Tibial nerve (tissue), 4 donors: Measurements from ENCODE around the gene MEX3D. TPM values are rescaled to one million over a fixed set of nuclear protein-coding genes. Genes with fewer than 3 reads are reported as not detected.
A peak's percentile ranks its signal among the peaks of the same experiment; 100 is the strongest.

Experiments used
- DNase-seq, 2 donors: peaks; one replicate each; pipeline ENCODE4 v3.0.0-alpha.2; 2019; ENCODE audit warnings: low spot score in 2 of 2
- H3K27ac ChIP-seq, 4 donors: fragments of 200-600 bp; sonication (generic) in 3 of 4; one replicate each; pipeline ENCODE4 v1.5.1; 2017 to 2019; ENCODE audit warnings: mild to moderate bottlenecking in 1 of 4
- H3K27me3 ChIP-seq, 2 donors: fragments of 200-600 bp; sonication (generic) in 1 of 2; one replicate each; pipeline versions ENCODE4 v1.5.1 to v1.6.0; 2017 to 2019
- H3K36me3 ChIP-seq, 3 donors: fragments of 200-600 bp; sonication (generic); one replicate each; pipeline ENCODE4 v1.5.1; 2018 to 2019
- H3K4me1 ChIP-seq, 4 donors: fragments of 200-600 bp; sonication (generic) in 3 of 4; one replicate each; pipeline ENCODE4 v1.5.1; 2017 to 2019
- H3K4me3 ChIP-seq, 4 donors: fragments of 200-600 bp; sonication (generic) in 3 of 4; one replicate each; pipeline ENCODE4 v1.5.1; 2017 to 2019; ENCODE audit warnings: mild to moderate bottlenecking in 1 of 4, moderate library complexity in 1 of 4
- H3K9me3 ChIP-seq, 4 donors: fragments of 200-600 bp; sonication (generic) in 3 of 4; one replicate each; pipeline ENCODE4 v1.5.1; 2017 to 2019
- EP300 ChIP-seq, 2 donors: sonication (generic); formaldehyde crosslinking; IDR thresholded peaks; one replicate each; pipeline ENCODE4 v1.6.1; 2017; ENCODE audit warnings: antibody characterized with exemption in 2 of 2, mild to moderate bottlenecking in 1 of 2
- POLR2A ChIP-seq, 2 donors: fragments of 450-650 bp; IDR thresholded peaks; one replicate each; pipeline ENCODE4 v1.6.1; 2017; ENCODE audit warnings: antibody characterized with exemption in 2 of 2, mild to moderate bottlenecking in 2 of 2, moderate library complexity in 2 of 2
- WGBS, 2 donors: methylation state at CpG; one replicate each; pipeline ENCODE4 v1.1.5; 2018; 5-methylcytosine and 5-hydroxymethylcytosine counted together
- total RNA-seq, 4 donors: library from RNA; depleted of rRNA; stranded (reverse); fragments of >200 nt; gene quantifications; one replicate each; pipeline ENCODE4 v1.1.0, GENCODE V29; 2016
- TF ChIP-seq, protein P1 (sequence below), 5 experiments: fragments of 200-600 bp in 3 of 5; fragments of 450-650 bp in 2 of 5; sonication (generic) in 3 of 5; IDR thresholded peaks; one replicate each; pipeline ENCODE4 v1.5.1; 2016 to 2019; ENCODE audit warnings: antibody characterized with exemption in 5 of 5, mild to moderate bottlenecking in 3 of 5, moderate library complexity in 2 of 5

Gene MEX3D
- total RNA-seq, 4 donors from 2014 or later: 19.4 to 32.7 (median 27.4) TPM

DNA sequence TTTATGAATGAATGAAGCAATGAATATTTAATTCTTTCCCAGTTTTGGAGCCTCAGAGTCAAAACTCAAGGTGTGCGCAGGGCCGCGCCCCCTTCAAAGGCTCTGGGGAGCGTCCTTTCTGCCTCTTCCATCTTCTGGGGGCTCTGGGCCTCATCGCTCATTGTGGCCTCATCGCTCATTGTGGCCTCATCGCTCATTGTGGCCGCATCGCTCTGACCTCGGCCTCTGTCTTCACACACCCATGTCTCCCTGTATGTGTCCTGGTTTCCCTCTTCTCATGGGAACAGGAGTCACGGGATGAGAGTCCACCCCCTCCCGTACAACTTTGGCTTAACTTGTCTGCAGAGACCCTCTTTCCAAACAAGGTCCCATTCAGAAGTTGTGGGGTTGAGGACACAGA is 3.2 kb upstream of the MEX3D start:
- peaks cover 0 to 11% (median 9%) of the 10 kb centered on the region in 4 donors for H3K4me1 ChIP-seq
- no peak for TF ChIP-seq EP300 (IDR thresholded peaks at IDR 0.05)
- TF ChIP-seq POLR2A (IDR thresholded peaks at IDR 0.05): no peak
- H3K4me3 ChIP-seq: no peak overlapping the region
- H3K27ac ChIP-seq: no peak overlapping the region
- H3K36me3 ChIP-seq: peaks cover 0 to 4% (median 0%) of the 10 kb centered on the region in 3 donors
- 77 to 80% methylated on average over 12 of the region's 12 CpGs for WGBS, 2 donors
- H3K9me3 ChIP-seq: no peaks in the 10 kb centered on the region
- DNase-seq: no peak
- no peaks in the 10 kb centered on the region for H3K27me3 ChIP-seq

DNA sequence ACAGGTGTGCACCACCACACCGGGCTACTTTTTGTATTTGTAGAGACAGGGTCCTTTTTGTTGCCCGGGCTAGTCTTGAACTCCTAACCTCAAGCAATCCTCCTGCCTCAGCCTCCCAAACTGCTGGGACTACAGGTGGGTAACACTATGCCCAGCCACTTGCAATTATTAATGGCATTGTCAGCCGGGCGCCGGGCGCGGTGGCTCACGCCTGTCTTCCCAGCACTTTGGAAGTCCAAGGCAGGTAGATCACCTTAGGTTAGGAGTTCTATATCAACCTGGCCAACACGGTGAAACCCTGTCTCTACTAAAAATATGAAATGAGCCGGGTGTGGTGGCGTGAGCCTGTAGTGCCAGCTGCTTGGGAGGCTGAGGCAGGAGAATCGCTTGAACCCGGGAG is 2.7 kb upstream of the MEX3D start:
- DNase-seq: no peak
- TF ChIP-seq EP300 (IDR thresholded peaks at IDR 0.05) (no peak), POLR2A (IDR thresholded peaks at IDR 0.05) (no peak)
- TF ChIP-seq, protein P1, sequence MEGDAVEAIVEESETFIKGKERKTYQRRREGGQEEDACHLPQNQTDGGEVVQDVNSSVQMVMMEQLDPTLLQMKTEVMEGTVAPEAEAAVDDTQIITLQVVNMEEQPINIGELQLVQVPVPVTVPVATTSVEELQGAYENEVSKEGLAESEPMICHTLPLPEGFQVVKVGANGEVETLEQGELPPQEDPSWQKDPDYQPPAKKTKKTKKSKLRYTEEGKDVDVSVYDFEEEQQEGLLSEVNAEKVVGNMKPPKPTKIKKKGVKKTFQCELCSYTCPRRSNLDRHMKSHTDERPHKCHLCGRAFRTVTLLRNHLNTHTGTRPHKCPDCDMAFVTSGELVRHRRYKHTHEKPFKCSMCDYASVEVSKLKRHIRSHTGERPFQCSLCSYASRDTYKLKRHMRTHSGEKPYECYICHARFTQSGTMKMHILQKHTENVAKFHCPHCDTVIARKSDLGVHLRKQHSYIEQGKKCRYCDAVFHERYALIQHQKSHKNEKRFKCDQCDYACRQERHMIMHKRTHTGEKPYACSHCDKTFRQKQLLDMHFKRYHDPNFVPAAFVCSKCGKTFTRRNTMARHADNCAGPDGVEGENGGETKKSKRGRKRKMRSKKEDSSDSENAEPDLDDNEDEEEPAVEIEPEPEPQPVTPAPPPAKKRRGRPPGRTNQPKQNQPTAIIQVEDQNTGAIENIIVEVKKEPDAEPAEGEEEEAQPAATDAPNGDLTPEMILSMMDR (IDR thresholded peaks at IDR 0.05): no peak
- Histone ChIP-seq H3K9me3 (no peaks in the 10 kb centered on the region), H3K36me3 (no peaks in the 10 kb centered on the region), H3K27me3 (no peaks in the 10 kb centered on the region), H3K4me3 (no peak overlapping the region), H3K27ac (no peak overlapping the region), H3K4me1 (peaks cover 0 to 17% (median 14%) of the 10 kb centered on the region in 4 donors)
- WGBS, 2 donors: 96 to 97% methylated on average over 13 of the region's 13 CpGs

DNA sequence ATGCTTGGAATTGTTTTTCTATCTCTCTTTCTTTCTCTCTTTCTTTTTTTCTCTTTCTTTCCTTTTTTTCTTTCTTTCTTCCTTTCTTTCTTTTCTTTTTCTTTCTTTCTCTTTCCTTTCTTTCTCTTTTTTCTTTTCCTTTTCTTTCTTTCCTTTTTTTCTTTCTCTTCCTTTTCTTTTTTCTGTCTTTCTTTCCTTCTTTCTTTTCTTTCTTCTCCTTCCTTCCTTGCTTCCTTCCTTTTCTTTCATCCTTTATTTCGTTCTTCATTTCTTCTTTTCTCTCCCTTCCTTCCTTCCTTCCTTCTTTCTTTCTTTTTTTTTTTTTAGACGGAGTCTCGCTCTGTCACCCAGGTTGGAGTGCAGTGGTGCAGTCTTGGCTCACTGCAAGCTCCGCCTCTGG is 1.9 kb upstream of the MEX3D start:
- TF ChIP-seq EP300 (IDR thresholded peaks at IDR 0.05) (no peak), POLR2A (IDR thresholded peaks at IDR 0.05) (no peak)
- TF ChIP-seq, protein P1 (IDR thresholded peaks at IDR 0.05): no peak
- peaks cover 0 to 22% (median 18%) of the 10 kb centered on the region in 4 donors for H3K4me1 ChIP-seq
- 81 to 85% methylated on average over 4 of the region's 4 CpGs for WGBS, 2 donors

DNA sequence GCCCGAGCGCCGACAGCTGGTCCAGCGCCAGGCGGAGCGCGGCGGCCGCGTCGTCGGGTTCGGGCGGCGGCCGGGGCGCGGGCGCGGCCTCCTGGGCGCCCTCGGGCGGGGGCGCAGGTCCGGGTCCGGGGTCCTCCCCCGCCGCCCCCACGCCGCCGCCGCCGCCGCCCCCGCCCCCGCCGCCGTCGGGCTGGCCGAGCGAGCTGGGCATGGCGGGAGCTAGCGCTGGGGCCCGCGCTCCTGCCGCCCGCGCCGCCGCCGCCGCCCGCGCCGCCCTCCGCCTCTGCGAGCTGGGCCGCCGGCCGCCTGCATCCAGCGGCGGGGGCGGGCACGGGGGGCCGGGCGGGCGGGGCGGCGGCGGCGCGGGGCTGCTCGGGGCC is 287 bp downstream of the MEX3D start:
- H3K4me1 ChIP-seq: peaks cover 0 to 22% (median 18%) of the 10 kb centered on the region in 4 donors
- H3K36me3 ChIP-seq: no peaks in the 10 kb centered on the region
- peak overlapping the region in 1 of 4 donors; percentile 96 for H3K27ac ChIP-seq
- no CpG with 5 or more reads among the region's 73 CpGs for WGBS, 2 donors
- H3K4me3 ChIP-seq: peak overlapping the region in 2 of 4 donors; percentile 48 to 94
- H3K9me3 ChIP-seq: no peaks in the 10 kb centered on the region
- DNase-seq: no peak
- H3K27me3 ChIP-seq: no peaks in the 10 kb centered on the region
- TF ChIP-seq POLR2A (IDR thresholded peaks at IDR 0.05): no peak
- TF ChIP-seq, protein P1 (IDR thresholded peaks at IDR 0.05): no peak
- TF ChIP-seq EP300 (IDR thresholded peaks at IDR 0.05): no peak

More for the DNA sequence above, 1.9 kb upstream of the MEX3D start:
- no peak for DNase-seq
- H3K27me3 ChIP-seq: no peaks in the 10 kb centered on the region
- H3K36me3 ChIP-seq: no peaks in the 10 kb centered on the region
- no peaks in the 10 kb centered on the region for H3K9me3 ChIP-seq
- no peak overlapping the region for H3K4me3 ChIP-seq
- H3K27ac ChIP-seq: no peak overlapping the region

DNA sequence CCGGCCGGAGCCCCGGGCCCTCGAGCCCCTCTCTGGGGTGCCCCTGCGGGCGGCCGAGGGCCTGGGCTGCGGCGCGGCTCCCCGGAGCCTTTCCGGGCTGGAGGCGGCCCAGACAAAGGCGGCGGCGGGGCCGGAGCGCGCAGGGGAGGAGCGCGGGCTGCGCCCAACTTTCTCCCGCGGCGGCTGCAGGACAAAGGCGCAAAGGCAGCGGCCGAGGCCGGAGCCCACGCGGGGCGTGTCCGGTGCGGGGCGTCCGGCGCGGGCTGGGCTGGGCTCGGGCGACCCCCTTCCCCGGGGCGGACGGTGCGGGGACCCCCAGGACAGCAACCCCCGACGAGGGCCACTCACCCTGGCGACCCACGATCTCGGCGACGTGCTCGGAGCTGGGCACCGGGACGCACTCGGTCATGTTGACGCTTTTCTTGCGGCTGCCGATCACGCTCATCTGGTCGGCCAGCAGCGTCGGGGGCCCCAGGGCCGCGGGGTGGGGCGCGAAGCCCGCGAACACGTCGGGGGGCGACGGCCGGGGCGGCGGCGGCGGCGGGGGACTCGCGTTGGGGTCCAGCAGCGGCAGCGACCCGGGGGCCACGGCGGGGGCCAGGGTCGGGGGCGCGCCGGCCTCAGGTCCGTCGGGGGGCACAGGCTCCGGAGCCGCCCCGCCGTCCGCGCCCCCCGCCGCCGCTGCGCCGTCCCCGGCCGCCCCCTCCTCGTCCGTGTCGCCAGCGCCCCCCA is 843 bp downstream of the MEX3D start:
- DNase-seq: no peak
- Histone ChIP-seq H3K9me3 (no peaks in the 10 kb centered on the region), H3K4me1 (peaks cover 0 to 22% (median 18%) of the 10 kb centered on the region in 4 donors), H3K4me3 (peak overlapping the region; percentile 48 to 94 (median 58)), H3K27me3 (no peaks in the 10 kb centered on the region), H3K27ac (peak overlapping the region; percentile 73 to 96 (median 88)), H3K36me3 (peaks cover 0 to 5% (median 0%) of the 10 kb centered on the region in 3 donors)
- no peak for TF ChIP-seq POLR2A (IDR thresholded peaks at IDR 0.05)
- TF ChIP-seq, protein P1 (IDR thresholded peaks at IDR 0.05): no peak
- no peak for TF ChIP-seq EP300 (IDR thresholded peaks at IDR 0.05)
- WGBS, 2 donors: 2% methylated on average over 31 of the region's 108 CpGs; no CpG with 5 or more reads in 1 of the 2 donors
